ENCODE results near the gene FLVCR2.

The FLVCR2 gene

DNA sequence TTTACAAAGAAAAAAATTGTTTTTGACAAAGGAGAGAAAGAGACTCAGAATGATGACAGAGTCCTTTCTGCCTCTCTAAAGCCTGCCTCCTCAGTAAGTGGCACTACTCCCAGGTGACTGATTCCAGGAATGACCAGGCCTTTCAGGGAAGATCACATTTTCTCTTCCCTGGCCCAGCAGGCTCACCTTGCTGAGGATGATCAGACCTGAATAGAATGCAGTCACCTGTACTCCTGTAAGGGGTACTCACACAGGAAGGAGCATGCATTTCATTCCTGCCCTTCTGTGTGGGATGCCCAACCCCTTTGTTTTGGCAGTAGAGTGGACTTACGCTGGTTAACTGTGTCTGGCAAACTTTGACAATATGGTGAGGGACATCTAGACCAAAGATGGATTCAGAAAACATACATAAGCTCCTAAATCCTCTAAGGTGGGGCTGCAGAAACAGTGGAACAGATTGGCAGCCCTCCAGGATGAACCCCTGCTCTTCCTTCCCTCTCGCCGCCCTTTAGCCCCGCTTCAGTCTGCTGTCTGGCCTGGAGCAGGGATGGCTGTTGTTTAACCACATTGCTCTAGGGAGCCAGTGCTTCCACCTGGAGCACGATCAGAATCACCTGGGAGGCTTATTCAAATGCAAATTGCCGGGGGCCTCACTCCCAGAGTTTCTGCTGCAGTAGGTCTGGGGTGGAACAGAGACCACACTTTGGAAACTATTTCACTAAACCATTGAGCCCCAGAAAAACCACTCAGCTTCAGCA, 52.5 kb downstream of the FLVCR2 start:
- no peak for DNase-seq (ENCODE audit: low read depth in 2 of 2)

DNA sequence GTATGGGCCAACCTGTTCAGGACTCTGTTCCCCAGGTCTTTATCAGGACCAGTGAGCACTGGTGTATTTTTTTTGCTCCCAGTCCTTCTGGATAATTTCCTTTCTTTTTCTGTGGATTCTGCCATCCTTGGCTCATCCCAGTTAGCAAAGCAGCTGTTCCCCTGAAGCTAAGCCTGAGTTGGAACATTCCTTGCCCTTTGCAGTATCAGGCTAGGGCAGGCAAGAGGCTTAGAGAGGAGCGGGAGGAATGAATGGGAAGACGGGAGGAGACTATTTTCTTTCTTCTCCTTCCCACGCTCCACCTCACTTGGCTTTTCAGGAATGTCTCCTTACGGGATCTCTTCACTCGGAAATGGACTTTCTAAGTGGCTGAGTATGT, 53.0 kb downstream of the FLVCR2 start:
- no peak for DNase-seq (ENCODE audit: low read depth in 2 of 2)

DNA sequence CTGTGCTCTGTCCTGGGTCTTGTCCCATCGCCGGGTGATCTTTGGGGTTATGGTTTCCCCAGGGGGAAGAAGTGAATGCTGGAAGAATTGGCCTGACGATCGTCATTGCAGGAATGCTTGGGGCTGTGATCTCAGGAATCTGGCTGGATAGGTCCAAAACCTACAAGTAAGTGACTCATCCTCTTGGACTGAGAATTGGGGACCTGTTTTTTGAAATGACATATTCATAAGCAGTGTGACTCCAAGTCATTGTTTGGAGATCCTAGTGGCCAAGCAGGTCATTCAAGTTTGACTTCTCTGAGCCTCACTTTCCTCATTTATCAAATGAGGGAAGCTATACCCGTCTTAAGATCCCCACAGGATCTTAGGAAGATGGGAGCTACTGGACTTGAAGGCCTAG, 56.4 kb downstream of the FLVCR2 start:
- no peak for DNase-seq (ENCODE audit: low read depth in 2 of 2)

DNA sequence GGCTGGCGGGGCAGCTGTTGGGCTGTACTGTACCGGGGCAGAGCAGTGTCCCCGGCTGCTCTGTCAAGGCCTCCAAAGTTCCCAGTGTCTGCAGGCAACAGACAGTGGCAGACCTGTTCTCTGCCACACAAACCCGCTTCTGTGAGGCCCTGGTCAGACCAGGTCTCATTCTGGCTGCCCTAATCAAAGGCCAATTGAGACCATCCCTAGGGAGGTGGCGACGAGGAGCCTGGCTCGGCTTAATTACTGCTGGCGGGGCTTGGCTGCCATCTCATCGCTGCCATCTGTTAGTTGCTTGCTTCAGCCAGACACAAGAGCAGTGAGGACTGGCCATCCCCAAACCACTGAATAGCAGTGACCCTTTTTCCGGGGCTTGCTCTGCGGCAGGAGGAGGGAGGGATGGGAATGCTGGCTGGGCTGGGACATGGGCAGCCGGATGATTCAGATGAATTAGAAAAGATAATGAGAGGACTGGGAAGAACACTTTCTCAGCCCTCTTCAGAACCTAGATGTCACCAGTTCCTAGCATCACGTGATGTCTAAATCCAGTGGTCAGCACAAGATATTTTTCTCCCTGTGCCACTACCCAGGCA, 57.8 kb downstream of the FLVCR2 start:
- no peak for DNase-seq (ENCODE audit: low read depth in 2 of 2)

DNA sequence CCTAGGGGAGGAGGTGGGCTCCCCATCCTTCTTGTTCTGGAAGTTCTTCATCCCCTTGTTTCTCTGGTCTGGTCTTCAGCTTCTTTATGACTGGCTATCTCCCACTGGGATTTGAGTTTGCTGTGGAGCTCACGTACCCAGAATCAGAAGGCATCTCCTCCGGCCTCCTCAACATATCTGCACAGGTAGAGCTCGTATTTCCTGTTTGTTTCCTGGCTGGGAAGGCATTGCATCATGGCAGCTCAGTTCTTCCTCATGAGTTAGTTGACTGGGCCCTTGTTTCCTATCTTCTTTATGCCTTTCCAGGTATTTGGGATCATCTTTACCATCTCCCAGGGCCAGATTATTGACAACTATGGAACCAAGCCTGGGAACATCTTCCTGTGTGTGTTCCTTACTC, 62.5 kb downstream of the FLVCR2 start:
- DNase-seq (ENCODE audit: low read depth in 2 of 2): no peak

- no peak for DNase-seq (ENCODE audit: low read depth in 2 of 2)
Observed at GRCh38 chr14:75643985-75644384, 65.6 kb downstream of the FLVCR2 start.

- no peak for DNase-seq (ENCODE audit: low read depth in 2 of 2)
Observed at GRCh38 chr14:75645056-75645455, 66.6 kb downstream of the FLVCR2 start.

GRCh38 chr14:75646762-75647161, 68.3 kb downstream of the FLVCR2 start:
- DNase-seq (ENCODE audit: low read depth in 2 of 2): no peak

DNA sequence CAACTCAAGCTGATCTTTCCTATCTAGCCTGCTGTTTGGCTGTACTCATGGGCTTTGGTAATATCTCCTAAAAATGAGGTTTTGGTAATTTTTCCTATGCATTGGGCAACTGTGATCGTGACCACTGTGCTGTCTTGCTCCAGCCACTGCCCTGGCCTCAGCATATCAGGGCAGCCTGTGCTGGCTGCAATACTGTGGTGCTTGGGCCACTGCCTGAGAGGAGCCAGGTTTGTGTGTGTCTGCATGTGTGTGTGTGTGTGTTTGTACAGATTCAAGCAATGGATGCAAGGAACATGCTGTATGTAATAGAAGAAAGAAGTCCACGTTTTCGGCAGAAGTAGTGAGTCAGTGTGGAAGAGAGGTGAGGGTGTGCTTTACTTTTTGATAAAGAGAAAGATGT, 69.2 kb downstream of the FLVCR2 start:
- DNase-seq (ENCODE audit: low read depth in 2 of 2): no peak

- no peak for DNase-seq (ENCODE audit: low read depth in 2 of 2)
Observed at GRCh38 chr14:75648066-75648838, 69.8 kb downstream of the FLVCR2 start.

- no peak for DNase-seq (ENCODE audit: low read depth in 2 of 2)
Observed at GRCh38 chr14:75649337-75649736, 70.9 kb downstream of the FLVCR2 start.

- DNase-seq (ENCODE audit: low read depth in 2 of 2): no peak
Observed at GRCh38 chr14:75649773-75650172, 71.4 kb downstream of the FLVCR2 start.

- DNase-seq (ENCODE audit: low read depth in 2 of 2): no peak
Observed at GRCh38 chr14:75650253-75651058, 72.0 kb downstream of the FLVCR2 start.

- DNase-seq (ENCODE audit: low read depth in 2 of 2): no peak
Observed at GRCh38 chr14:75653563-75653962, 75.1 kb downstream of the FLVCR2 start.

- peak; percentile 71 to 78 for DNase-seq (ENCODE audit: low read depth in 2 of 2)
Observed at GRCh38 chr14:75654127-75654732, 75.8 kb downstream of the FLVCR2 start.

DNA sequence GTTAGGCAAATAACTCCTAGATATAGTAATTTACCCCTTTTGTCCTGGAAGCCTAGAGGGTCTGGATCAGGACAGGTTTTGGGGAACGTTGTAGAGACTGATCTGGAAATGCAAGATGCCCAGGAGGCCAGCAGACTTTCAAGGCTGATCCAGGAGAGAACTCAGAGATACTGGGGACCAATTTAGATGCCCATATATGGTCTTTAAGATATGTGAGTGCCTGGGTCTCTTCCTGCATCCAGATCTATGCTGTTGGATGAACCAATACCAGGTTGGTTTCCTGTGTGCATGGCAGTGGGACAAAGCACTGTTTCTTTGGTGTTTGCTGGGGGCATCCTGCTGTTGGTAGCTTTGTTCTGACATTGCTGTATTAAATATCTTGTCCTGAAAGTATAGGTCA, 76.8 kb downstream of the FLVCR2 start:
- DNase-seq (ENCODE audit: low read depth in 2 of 2): no peak

- no peak for DNase-seq (ENCODE audit: low read depth in 2 of 2)
Observed at GRCh38 chr14:75657331-75657730, 78.9 kb downstream of the FLVCR2 start.

GRCh38 chr14:75658957-75659356, 80.5 kb downstream of the FLVCR2 start:
- no peak for DNase-seq (ENCODE audit: low read depth in 2 of 2)

DNA sequence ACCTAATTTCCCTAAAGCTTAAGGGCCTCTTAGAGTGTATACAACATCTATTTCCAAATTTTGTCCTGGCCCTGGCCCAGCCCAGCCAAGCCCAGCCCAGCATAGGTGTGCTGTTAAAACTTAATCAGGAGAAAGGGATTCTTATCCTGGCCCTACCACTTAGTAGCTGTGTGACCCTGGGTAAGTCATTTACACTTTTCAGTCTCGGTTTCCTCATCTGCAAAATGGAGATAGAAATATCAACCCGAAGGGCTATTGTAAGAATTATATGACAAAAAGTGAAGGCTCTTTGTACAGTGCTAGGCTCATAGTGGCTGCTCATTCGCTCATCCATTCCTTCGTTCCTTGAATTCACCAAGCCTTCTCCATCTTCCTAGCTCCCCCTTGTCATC, 81.8 kb downstream of the FLVCR2 start:
- no peak for DNase-seq (ENCODE audit: low read depth in 2 of 2)

- DNase-seq (ENCODE audit: low read depth in 2 of 2): peak; percentile 90 to 94
Observed at GRCh38 chr14:75660630-75661498, 82.4 kb downstream of the FLVCR2 start, which contains the start of the genes ERG28 and TTLL5. Gene ERG28 (minus strand): TSS chr14:75660876. CDS start chr14:75657502, 3,374 bp downstream. Gene TTLL5 (plus strand): TSS chr14:75661246. CDS start chr14:75663150, 1,904 bp downstream.

DNA sequence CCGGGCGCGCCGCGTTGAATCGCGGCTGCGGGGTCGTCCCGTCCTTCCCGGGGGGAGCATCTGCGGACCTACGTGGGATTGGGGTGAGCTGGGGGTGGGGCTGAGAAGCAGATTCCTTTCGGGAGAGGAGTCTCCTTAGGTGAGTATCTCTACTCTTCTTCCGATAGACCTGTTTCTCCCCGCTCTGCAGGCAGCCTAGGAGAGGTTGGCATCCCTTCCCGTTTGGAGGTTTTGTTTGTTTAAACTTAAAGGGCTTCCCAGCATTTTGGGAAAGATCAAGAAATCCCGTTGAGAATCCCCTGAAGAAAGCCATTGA, 83.0 kb downstream of the FLVCR2 start:
- DNase-seq (ENCODE audit: low read depth in 2 of 2): no peak
